ENCODE results near the gene C2orf68.
A peak's percentile ranks its signal among the peaks of the same experiment; 100 is the strongest.

Gene C2orf68

DNA sequence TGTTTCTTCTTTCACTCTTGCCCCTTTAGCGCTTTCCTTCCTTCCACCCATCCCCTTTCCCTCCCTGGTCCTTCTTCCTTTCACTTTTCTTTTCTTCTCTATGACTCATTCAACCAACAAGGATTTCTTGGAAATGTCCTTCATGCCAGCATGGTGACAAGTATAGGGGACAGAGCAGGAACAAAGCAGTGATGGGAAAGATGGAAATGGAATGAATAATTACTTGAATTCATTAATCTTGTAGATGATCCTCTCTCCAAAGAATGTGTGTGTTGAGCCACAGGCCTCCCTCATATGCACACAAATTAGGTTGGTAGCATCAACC lies 26.1 kb downstream of the C2orf68 start:
- Histone ChIP-seq H3K27me3 (ENCODE audit: control insufficient read depth in 1 of 2, insufficient read depth in 2 of 2, low read length in 2 of 2) (no peaks in the 10 kb centered on the region), H3K4me3 (ENCODE audit: low read depth in 1 of 2, low read length in 2 of 2) (peak overlapping the region in 1 of 2 donors; percentile 94), H3K9ac (ENCODE audit: low read length) (no peak overlapping the region), H3K9me3 (ENCODE audit: low read length) (no peaks in the 10 kb centered on the region), H3K4me1 (ENCODE audit: insufficient read depth, low read length) (peaks cover 47% of the 10 kb centered on the region), H3K36me3 (ENCODE audit: insufficient read depth, low read length) (peaks cover 7% of the 10 kb centered on the region), H3K27ac (ENCODE audit: low read depth, low read length) (peak overlapping the region; percentile 59)

DNA sequence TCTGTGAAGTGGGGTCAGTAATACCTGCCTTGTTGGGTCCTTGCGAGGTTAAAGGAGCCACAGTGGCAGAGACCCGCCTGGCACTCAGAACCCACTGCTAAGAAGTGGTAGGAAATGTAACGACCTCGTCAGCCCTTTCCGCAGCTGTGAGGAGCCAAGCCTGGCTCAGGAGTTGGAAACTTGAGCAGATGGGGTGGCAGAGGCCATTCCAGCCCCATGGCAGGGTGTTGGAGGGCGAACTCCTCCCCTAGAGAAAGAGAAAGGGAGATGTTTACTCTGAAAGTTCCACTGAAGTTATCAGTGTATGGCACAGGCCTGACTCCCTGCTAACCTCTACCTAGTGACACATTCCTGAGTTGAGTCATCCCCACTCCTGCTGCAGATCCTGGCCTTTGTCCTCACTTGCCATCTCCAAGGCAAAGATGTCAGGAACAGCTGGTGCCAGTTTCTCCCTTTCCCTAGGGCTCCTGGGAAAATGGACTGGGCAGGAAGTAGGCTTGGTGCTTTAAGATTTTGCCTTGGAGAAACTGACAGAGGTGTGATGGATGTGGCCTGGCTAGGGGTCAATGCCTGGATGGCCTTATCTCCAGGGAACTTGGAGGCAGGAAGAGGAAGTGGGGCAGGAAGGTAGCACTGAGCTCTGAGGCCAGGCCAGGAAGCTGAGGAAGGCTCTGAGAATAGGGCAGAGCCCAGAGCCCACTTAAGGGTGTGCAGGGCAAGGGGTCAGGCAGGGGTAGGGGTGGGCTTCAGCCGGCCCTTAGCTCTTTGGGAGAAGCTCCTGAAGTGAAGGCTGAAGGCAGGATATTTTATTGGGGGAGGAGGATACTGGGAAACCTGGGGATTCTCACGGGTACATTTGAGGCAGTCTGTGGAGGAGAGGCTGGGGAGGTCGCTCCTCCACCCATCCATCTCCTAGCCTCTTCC lies 26.7 kb downstream of the C2orf68 start:
- Histone ChIP-seq H3K4me1 (ENCODE audit: insufficient read depth, low read length) (peaks cover 40% of the 10 kb centered on the region), H3K9me3 (ENCODE audit: low read length) (no peaks in the 10 kb centered on the region), H3K27me3 (ENCODE audit: control insufficient read depth in 1 of 2, insufficient read depth in 2 of 2, low read length in 2 of 2) (no peaks in the 10 kb centered on the region)

DNA sequence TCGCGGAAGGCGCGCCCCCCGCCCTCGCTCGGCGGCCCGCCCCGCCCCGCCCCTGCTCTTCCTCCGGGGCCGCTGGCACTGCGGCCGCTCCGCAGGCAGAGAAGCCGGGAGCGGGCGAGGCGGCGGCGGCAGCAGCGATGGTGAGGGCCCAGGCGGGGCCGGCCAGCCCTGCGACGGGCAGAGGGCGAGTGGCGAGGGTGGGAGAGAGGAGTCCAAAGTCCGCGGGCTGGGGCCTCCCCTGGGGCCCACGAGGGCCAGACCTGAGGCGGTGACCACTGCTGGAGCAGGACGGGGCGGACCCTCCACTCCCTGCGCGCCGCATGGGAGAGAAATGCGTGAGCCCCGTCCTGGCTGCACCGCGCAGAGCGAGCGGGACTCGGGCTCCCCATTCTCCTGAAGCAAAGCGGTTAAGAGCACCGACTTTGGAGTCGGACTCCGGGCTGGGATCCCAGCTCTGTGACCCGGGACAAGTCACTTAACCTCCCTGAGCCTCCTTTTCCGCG lies 27.5 kb downstream of the C2orf68 start, which contains the start of gene VAMP5:
VAMP5 (plus strand) TSS at position 78 of the 503 bp plus-strand sequence; CDS start at position 138, 60 bp downstream.
- H3K27me3 ChIP-seq (ENCODE audit: control insufficient read depth in 1 of 2, insufficient read depth in 2 of 2, low read length in 2 of 2) = no peaks in the 10 kb centered on the region
- H3K4me3 ChIP-seq (ENCODE audit: low read depth in 1 of 2, low read length in 2 of 2) = peak within 1 kb of the TSS; percentile 73 to 94
- peak within 1 kb of the TSS; percentile 59 for H3K27ac ChIP-seq (ENCODE audit: low read depth, low read length)
- H3K9ac ChIP-seq (ENCODE audit: low read length) = peak within 1 kb of the TSS; percentile 78
- H3K4me1 ChIP-seq (ENCODE audit: insufficient read depth, low read length) = peaks cover 35% of the 10 kb centered on the region
- H3K36me3 ChIP-seq (ENCODE audit: insufficient read depth, low read length) = peaks cover 5% of the 10 kb centered on the region
- no peaks in the 10 kb centered on the region for H3K9me3 ChIP-seq (ENCODE audit: low read length)

More for the DNA sequence above, 26.7 kb downstream of the C2orf68 start:
- Histone ChIP-seq H3K27ac (ENCODE audit: low read depth, low read length) (peak overlapping the region; percentile 59), H3K9ac (ENCODE audit: low read length) (peak overlapping the region; percentile 78), H3K4me3 (ENCODE audit: low read depth in 1 of 2, low read length in 2 of 2) (peak overlapping the region; percentile 73 to 94), H3K36me3 (ENCODE audit: insufficient read depth, low read length) (peaks cover 7% of the 10 kb centered on the region)

DNA sequence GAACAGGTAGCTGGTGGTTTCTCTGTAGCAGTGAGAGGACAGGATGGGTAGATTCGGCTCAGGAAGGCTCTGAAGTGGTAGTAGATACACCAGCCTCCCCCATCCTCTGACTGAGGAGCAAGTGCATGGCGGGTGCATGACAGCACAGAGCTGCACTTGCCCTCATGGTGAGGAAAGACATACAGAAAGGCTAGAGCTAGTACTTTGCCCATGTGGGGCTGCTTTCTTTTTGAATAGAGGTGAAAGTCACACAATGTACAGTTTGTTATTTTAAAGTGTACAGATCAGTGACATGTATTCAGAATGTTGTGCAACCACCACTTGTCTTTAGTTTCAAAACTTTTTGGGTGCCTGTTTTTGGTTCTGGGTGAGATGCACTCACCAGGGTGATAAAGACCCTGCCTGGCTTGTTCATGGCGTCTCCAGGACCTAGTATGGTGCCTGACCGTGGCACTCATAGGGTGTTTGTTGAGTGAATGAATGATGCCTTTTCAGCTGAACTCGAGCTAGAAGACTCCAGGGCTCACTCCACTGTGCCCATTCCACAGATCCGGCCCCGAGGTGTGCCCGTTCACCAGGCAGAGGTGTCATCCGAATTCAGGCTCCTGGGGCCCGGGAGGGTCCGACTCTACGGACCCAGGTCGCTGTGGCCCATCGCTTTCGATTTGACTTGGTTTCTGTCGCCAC lies 28.1 kb downstream of the C2orf68 start:
- peak overlapping the region; percentile 30 for H3K9ac ChIP-seq (ENCODE audit: low read length)
- H3K9me3 ChIP-seq (ENCODE audit: low read length) = no peaks in the 10 kb centered on the region
- no peaks in the 10 kb centered on the region for H3K36me3 ChIP-seq (ENCODE audit: insufficient read depth, low read length)
- peaks cover 29% of the 10 kb centered on the region for H3K4me1 ChIP-seq (ENCODE audit: insufficient read depth, low read length)
- peak overlapping the region; percentile 37 for H3K27ac ChIP-seq (ENCODE audit: low read depth, low read length)
- H3K4me3 ChIP-seq (ENCODE audit: low read depth in 1 of 2, low read length in 2 of 2) = peak overlapping the region; percentile 73 to 94
- H3K27me3 ChIP-seq (ENCODE audit: control insufficient read depth in 1 of 2, insufficient read depth in 2 of 2, low read length in 2 of 2) = no peaks in the 10 kb centered on the region

DNA sequence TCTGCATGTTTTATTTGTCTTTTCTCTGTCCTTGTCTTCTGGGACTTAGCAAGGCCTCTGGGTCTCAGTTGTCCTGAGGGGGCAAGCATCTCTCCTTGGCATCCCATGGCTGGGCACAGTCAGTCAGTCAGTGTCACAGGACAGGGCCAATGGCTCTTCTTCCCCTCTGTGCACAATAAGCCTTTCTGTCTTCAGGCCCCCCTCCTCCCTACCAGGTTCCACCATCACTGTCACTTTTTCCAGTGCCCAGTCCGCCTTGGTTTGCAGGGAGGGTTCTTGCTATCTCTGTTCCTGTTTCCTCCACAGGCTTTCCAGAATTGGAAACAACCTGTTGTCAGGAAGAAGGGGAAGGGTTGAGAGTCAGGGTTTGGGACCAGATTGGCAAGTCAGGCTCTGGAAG lies 29.4 kb downstream of the C2orf68 start:
- Histone ChIP-seq H3K9ac (ENCODE audit: low read length) (no peak overlapping the region), H3K9me3 (ENCODE audit: low read length) (no peaks in the 10 kb centered on the region), H3K27me3 (ENCODE audit: control insufficient read depth in 1 of 2, insufficient read depth in 2 of 2, low read length in 2 of 2) (no peaks in the 10 kb centered on the region), H3K36me3 (ENCODE audit: insufficient read depth, low read length) (no peaks in the 10 kb centered on the region), H3K27ac (ENCODE audit: low read depth, low read length) (no peak overlapping the region), H3K4me3 (ENCODE audit: low read depth in 1 of 2, low read length in 2 of 2) (no peak overlapping the region), H3K4me1 (ENCODE audit: insufficient read depth, low read length) (peaks cover 22% of the 10 kb centered on the region)

DNA sequence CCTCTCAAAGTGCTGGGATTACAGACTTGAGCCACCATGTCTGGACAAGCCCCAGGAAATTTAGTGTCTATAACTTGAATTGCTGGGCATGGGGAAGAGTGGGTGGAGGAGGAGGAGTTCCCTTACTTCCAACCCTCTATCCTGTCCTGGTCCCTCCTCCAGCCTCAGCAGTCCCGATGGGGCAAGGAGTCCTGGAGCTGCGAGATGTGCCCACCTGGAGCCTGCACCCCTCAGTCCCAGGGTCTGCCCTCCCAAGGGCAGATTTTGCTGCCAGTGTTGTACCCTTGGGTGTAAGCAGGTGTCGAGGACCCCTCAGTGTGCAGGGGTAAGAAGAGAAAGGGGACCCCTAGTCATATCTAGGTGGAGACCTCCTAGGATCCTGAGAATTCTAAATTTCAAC lies 31.7 kb downstream of the C2orf68 start:
- Histone ChIP-seq H3K9me3 (ENCODE audit: low read length) (no peaks in the 10 kb centered on the region), H3K27ac (ENCODE audit: low read depth, low read length) (no peak overlapping the region), H3K27me3 (ENCODE audit: control insufficient read depth in 1 of 2, insufficient read depth in 2 of 2, low read length in 2 of 2) (no peaks in the 10 kb centered on the region), H3K36me3 (ENCODE audit: insufficient read depth, low read length) (no peaks in the 10 kb centered on the region), H3K4me1 (ENCODE audit: insufficient read depth, low read length) (peaks cover 12% of the 10 kb centered on the region), H3K4me3 (ENCODE audit: low read depth in 1 of 2, low read length in 2 of 2) (no peak overlapping the region), H3K9ac (ENCODE audit: low read length) (no peak overlapping the region)

DNA sequence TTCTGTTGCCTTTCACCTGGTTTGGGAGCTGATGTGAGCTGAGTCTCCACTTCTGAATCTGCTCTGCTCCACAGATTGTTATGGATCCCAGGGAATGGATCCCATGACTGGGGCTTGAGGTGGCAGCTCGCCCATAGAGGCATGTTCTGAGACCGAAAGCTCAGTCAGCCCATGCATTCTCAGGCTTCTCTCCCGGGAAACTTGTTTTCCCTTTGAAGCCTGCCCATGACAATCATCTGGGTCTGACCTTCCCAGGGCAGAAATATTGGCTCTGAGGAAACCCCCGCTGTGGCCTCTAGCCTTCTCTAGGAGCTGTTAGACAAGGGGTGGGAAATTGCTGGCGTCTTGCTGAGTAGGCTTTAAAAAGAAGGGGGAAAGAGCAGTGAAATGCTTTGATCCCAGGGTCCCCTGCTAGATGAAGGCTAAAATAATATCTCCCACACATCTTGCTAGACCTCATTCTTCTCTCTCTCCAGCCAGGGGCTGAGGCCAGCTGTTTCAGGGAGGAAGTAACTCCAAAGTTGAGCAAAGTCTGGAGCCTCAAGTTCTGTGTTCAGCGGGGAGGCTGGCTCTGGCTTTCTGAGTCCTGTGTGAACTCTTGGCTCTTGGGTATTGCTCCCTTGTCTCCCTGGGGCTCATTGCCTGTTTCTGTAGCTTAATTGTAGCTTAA lies 32.5 kb downstream of the C2orf68 start:
- no peaks in the 10 kb centered on the region for H3K36me3 ChIP-seq (ENCODE audit: insufficient read depth, low read length)
- no peak overlapping the region for H3K9ac ChIP-seq (ENCODE audit: low read length)
- H3K4me3 ChIP-seq (ENCODE audit: low read depth in 1 of 2, low read length in 2 of 2) = no peak overlapping the region
- no peak overlapping the region for H3K27ac ChIP-seq (ENCODE audit: low read depth, low read length)
- no peaks in the 10 kb centered on the region for H3K27me3 ChIP-seq (ENCODE audit: control insufficient read depth in 1 of 2, insufficient read depth in 2 of 2, low read length in 2 of 2)
- peaks cover 4% of the 10 kb centered on the region for H3K4me1 ChIP-seq (ENCODE audit: insufficient read depth, low read length)
- no peaks in the 10 kb centered on the region for H3K9me3 ChIP-seq (ENCODE audit: low read length)

DNA sequence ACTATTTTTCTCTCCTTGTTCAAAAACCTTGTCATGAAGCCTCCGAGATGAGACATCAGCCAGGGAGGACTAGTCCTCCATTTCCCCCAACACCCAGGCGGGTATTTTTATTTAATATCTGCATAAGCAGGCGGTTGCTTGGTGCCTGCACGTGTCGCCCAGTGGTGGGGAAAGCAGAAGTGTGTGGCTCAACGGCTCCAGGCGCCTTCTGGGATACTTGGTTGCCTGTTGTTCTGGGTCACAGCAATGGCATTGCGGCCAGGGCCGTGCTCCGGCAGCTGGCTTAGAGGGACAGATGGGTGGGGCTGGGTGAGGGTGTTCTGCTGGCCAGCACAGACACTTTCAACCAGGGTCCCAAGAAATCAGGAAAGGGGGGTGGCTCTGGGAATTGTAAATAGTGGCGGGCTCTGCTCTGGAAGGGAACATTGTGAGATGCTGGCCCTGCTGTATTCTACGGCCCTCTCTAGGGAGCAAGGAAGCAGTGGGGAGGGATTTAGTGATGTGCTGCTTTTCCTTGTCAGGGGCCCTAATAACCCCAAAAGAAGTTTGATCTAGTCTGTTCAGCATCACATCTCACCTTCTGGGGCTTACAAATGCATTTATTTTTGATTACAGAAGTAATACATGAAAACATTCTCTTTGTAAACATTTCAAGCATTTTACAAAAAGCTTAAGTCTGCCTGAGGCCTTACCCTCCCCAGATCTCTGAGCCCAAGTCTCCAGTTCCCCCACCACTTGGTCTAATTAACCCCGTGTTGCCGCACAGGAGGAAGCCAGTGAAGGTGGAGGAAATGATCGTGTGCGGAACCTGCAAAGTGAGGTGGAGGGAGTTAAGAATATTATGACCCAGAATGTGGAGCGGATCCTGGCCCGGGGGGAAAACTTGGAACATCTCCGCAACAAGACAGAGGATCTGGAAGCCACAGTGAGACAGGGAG lies 33.4 kb downstream of the C2orf68 start:
- H3K9ac ChIP-seq (ENCODE audit: low read length) = no peak overlapping the region
- H3K4me1 ChIP-seq (ENCODE audit: insufficient read depth, low read length) = no peaks in the 10 kb centered on the region
- no peaks in the 10 kb centered on the region for H3K9me3 ChIP-seq (ENCODE audit: low read length)
- peak overlapping the region in 1 of 2 donors; percentile 14 for H3K4me3 ChIP-seq (ENCODE audit: low read depth in 1 of 2, low read length in 2 of 2)
- no peaks in the 10 kb centered on the region for H3K27me3 ChIP-seq (ENCODE audit: control insufficient read depth in 1 of 2, insufficient read depth in 2 of 2, low read length in 2 of 2)
- no peaks in the 10 kb centered on the region for H3K36me3 ChIP-seq (ENCODE audit: insufficient read depth, low read length)
- H3K27ac ChIP-seq (ENCODE audit: low read depth, low read length) = no peak overlapping the region

DNA sequence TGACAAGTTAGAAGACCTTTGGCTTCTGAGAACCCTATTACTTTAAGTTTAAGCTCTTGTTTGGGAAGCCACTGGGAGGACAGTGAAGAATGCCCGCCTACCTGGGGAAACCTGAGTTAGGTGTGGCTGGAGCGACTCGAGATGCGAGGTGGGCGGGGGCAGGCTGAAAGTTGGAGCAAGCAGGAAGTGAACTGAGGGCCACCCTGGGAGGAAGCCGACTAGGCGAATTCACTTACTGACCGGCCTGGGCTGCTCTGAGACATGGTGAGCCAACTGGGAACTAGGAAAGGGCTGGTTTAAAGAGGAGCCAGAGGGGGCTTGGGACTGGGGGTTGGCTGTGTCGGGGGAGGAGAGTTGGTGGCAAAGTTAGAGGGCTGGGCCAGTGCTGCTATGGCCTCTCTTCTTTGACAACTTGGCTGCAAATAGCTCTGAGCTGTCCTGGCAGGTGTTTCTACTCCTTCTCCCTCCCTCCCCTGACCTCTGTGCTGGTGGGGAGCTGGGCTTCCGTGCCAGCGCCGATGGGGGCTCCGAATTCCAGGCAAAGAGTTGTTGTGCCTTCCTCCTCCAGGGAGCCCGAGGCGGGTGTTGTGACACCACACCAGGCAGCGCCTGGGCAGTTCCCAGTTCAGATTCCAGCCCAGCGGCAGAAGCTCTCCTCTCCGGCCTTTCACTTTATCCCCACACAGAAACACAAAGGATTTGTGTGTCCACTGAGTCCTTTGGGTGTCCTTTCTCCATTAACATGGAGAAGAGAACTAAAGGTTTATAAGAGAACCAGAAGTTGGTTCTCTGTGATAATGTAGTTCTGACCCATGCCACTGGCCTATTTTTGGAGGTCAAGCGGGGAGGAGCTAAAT lies 34.3 kb downstream of the C2orf68 start, which contains the start of gene VAMP8:
VAMP8 (plus strand) TSS at position 201 of the 857 bp plus-strand sequence; CDS start at position 262, 61 bp downstream.
- Histone ChIP-seq H3K36me3 (ENCODE audit: insufficient read depth, low read length) (no peaks in the 10 kb centered on the region), H3K27me3 (ENCODE audit: control insufficient read depth in 1 of 2, insufficient read depth in 2 of 2, low read length in 2 of 2) (no peaks in the 10 kb centered on the region), H3K9ac (ENCODE audit: low read length) (no peak within 1 kb of the TSS), H3K27ac (ENCODE audit: low read depth, low read length) (peak within 1 kb of the TSS; percentile 32), H3K4me3 (ENCODE audit: low read depth in 1 of 2, low read length in 2 of 2) (peak within 1 kb of the TSS; percentile 4 to 14), H3K4me1 (ENCODE audit: insufficient read depth, low read length) (no peaks in the 10 kb centered on the region), H3K9me3 (ENCODE audit: low read length) (no peaks in the 10 kb centered on the region)

DNA sequence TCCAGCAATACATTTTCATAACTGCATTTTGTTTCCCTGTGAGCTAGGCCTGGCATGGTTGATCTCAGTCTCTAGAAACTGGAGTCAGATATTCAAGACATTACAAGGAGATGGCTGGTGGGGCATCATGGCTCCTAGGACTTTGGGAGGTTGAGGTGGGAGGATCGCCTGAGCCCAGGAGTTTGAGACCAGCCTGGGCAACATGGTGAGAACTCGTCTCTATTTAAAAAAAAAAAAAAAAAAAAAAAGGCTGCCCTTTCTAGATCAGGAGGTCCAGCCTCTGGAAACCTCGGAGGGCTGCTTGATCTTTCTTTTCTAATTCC lies 34.8 kb downstream of the C2orf68 start:
- Histone ChIP-seq H3K36me3 (ENCODE audit: insufficient read depth, low read length) (no peaks in the 10 kb centered on the region), H3K27ac (ENCODE audit: low read depth, low read length) (no peak overlapping the region), H3K27me3 (ENCODE audit: control insufficient read depth in 1 of 2, insufficient read depth in 2 of 2, low read length in 2 of 2) (no peaks in the 10 kb centered on the region), H3K4me1 (ENCODE audit: insufficient read depth, low read length) (no peaks in the 10 kb centered on the region), H3K9ac (ENCODE audit: low read length) (no peak overlapping the region), H3K9me3 (ENCODE audit: low read length) (no peaks in the 10 kb centered on the region), H3K4me3 (ENCODE audit: low read depth in 1 of 2, low read length in 2 of 2) (no peak overlapping the region)
